NB4 (cell line): ENCODE measurements around the gene RABL6.

Experiments
- POLR2A ChIP-seq: IDR thresholded peaks from 2 replicates; pipeline ENCODE4 v1.6.1; 2011; ENCODE audit warnings: mild to moderate bottlenecking; ENCODE audit not compliant: insufficient read length; ENCODE audit errors: extremely low read depth
- TF ChIP-seq, protein P1 (sequence below): IDR thresholded peaks from one replicate; pipeline ENCODE4 v1.5.1; 2012; ENCODE audit warnings: low read depth, low read length

DNA sequence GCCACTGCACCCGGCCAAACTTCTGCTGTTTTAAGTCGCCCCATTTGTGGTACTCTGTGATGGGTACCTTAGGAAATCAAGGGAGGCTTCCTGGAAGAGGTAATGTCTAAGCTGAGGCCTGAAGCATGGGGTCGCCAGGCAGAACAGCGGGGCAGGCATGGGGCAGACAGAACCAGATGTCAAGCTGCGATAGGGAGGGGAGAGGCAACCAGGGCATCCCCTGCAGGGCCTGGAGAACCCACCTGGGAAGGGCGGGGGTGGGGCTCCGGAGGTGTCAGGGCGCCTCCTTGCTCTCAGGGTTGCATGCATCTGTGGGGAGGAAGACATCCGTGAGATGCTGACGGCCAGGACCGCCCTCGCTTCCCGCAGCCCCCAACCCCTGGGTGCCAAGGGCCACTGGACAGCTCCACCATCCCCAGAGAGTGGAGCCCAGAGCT lies 46.2 kb upstream of the RABL6 start:
- no peak for TF ChIP-seq POLR2A
- TF ChIP-seq, protein P1, sequence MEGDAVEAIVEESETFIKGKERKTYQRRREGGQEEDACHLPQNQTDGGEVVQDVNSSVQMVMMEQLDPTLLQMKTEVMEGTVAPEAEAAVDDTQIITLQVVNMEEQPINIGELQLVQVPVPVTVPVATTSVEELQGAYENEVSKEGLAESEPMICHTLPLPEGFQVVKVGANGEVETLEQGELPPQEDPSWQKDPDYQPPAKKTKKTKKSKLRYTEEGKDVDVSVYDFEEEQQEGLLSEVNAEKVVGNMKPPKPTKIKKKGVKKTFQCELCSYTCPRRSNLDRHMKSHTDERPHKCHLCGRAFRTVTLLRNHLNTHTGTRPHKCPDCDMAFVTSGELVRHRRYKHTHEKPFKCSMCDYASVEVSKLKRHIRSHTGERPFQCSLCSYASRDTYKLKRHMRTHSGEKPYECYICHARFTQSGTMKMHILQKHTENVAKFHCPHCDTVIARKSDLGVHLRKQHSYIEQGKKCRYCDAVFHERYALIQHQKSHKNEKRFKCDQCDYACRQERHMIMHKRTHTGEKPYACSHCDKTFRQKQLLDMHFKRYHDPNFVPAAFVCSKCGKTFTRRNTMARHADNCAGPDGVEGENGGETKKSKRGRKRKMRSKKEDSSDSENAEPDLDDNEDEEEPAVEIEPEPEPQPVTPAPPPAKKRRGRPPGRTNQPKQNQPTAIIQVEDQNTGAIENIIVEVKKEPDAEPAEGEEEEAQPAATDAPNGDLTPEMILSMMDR, result no peak
